NOMO-1 treated with dmso at 0.1 percent for 144 hours (cell line): ENCODE results near the gene CHAF1B.
"Not testable (repeated sequence)": the region's sequence is repeated elsewhere in the genome, so short reads cannot be mapped to it uniquely, and the experiment has no call there.

Experiments used
- DNase-seq: peaks from one replicate; lab custom pipeline; 2025; ENCODE audit not compliant: unreplicated experiment; lab: John Stamatoyannopoulos, UW

Gene CHAF1B

DNA sequence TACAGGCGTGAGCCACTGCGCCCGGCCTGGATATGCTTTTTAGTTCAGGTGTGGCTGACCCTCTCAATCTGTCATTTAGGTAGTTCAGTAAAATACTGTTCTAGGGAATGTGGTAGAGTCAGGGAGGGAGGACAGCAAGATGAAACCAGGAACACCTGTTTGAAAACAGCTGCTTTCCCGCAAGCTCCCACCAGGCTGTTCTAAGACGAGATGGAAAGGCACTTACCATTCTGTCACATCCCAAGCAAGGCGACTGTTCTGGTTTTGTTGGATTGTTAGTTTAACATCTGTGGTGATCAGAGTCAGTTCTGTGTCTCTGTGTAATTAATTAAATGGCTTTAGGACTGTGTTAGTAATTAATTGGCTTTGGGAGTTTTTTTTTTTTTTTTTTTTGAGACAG lies 2.9 kb downstream of the CHAF1B start:
- no peak for DNase-seq

GRCh38 chr21:36388835-36389234 lies 3.6 kb downstream of the CHAF1B start:
- no peak for DNase-seq

- DNase-seq, result not testable (repeated sequence)
Measured at GRCh38 chr21:36391649-36392048, 6.5 kb downstream of the CHAF1B start.

DNA sequence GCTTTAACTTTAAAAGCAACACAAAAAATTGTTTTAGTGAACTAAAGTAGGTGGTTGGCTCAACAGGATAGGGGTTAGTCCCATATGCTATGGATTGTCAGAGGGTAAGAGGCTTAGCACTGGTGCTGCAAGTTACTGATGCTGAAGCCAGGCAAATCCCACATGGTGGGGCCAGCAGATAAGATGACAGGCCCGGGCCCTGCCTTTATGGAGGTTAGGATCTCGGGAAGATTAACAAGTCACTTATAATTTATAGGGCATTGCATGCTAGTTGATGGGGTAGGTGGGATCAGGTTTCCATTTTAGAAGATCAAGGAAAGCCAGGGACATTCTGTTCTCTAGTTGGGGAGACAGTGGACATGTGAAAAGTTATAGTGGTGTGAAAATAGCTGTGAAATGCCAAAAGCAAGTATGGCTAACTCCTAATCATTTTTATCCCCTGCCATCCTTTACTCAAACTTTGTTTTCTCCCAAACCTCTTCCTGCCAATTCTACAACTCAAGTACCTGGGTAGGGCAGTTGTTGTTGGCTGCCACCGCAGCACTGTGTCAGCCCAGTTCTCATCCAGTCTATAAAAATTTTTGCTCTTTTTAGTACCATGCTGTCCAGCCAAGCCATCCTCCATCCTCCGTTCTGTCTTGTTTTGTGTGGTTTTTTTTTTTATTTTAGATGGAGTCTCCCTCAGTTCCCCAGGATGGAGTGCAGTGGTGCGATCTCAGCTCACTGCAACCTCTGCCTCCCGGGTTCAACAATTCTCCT lies 10.3 kb downstream of the CHAF1B start:
- DNase-seq, result no peak

DNA sequence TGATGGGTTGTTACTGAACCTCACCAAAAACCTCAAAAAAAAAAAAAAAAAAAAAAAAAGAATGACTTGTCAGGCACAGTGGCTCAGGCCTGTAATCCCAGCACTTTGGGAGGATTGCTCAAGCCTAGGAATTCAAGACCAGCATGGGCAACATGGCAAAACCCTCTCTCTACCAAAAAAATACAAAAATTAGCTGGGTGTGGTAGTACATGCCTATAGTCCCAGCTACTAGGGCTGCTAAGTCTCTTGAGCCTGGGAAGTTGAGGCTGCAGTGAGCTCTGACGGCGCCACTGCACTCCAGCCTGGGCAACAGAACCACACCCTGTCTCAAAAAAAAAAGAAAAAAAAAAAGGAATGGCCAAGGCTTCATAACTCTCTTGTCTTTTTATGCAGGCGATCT lies 11.1 kb downstream of the CHAF1B start:
- no peak for DNase-seq

DNA sequence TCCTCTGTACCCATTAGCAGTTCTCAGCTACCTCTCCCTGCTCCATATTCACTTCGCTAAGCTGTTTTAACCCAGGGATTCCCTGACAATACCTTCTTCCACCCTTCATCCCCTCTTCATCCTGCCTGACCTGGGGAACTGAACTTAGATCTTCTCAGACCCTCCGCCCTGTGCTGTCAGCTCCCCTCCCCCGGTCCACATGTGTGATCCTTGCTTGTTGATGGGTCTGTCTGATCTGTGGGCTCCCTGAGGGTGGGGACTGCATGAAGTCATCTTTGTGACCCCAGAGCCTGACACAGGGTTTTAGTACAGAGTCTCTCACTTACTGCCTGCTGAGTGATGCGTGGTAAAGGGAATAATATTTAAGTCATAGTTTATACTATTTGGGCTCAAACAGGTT lies 11.8 kb downstream of the CHAF1B start:
- no peak for DNase-seq

GRCh38 chr21:36397606-36398005 lies 12.4 kb downstream of the CHAF1B start:
- DNase-seq, result no peak

GRCh38 chr21:36399736-36400135 lies 14.5 kb downstream of the CHAF1B start:
- DNase-seq, result not testable (repeated sequence)

GRCh38 chr21:36400719-36401118 lies 15.5 kb downstream of the CHAF1B start:
- no peak for DNase-seq

DNA sequence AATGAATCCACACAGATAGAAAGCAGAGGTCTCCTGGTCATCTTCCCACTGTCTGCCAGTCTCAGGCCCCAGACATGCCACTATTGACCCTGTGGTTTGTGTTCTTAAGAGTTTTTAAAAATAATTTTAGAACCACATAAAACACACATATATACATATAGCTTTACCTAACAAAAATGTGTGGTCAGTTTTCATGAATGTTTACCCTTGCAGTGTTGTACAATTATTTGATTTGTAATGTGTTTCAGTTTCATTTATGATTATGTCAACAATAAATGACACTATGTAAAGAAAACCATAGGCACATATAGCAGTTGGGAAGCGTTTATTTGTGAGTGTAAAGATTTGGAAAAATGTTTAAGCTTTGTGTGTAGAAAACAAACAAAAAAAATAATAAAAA lies 17.1 kb downstream of the CHAF1B start:
- DNase-seq, result no peak

GRCh38 chr21:36403713-36404112 lies 18.5 kb downstream of the CHAF1B start:
- no peak for DNase-seq

GRCh38 chr21:36408568-36408967 lies 23.4 kb downstream of the CHAF1B start:
- no peak for DNase-seq

DNA sequence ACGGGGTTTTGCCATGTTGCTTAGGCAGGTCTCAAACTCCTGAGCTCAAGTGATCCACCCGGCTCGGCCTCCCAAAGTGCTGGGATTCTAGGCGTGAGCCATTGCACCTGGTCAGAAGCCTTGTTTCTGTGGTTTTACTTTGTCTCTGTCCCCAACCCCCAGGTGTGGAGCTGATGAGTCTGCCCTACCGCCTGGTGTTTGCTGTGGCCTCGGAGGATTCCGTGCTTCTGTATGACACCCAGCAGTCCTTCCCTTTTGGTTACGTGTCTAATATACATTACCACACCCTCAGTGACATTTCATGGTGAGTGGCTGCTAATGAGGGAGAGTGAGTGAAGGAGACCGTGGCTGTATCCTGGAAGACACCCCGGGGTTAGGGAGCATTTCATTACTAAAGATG lies 26.1 kb downstream of the CHAF1B start:
- no peak for DNase-seq

DNA sequence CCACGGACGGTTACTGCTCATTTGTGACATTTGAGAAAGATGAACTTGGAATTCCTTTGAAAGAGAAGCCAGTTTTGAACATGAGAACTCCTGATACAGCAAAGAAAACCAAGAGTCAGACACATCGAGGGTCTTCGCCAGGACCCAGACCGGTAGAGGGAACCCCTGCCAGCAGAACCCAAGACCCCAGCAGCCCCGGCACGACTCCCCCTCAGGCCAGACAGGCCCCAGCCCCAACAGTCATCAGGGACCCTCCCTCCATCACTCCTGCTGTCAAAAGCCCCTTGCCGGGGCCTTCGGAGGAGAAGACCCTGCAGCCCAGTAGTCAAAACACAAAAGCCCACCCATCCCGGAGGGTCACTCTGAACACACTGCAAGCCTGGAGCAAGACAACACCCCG lies 27.7 kb downstream of the CHAF1B start:
- DNase-seq, result no peak

DNA sequence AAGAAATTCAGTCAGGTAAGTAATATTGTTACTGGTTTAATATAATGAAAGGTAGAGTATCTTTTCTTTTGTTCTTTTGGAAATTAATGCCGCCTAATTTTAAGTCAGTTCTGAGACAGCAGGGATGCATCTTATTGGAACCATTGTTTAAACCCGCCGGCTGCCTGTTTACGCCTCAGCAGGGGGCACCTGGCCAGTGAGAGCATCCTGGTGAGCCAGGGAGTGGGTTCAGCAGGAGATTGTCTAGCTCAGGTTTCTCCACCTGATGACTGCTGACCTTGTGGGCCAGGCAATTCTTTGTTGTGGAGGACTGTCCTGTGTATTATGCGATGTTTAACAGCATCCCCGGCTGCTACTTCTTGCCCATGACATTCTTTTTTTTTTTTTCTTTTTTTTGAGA lies 30.2 kb downstream of the CHAF1B start:
- DNase-seq, result no peak

- no peak for DNase-seq
Measured at GRCh38 chr21:36419241-36419640, 34.0 kb downstream of the CHAF1B start.

- DNase-seq, result peak; percentile 3
Measured at GRCh38 chr21:36419996-36420395, 34.8 kb downstream of the CHAF1B start.

GRCh38 chr21:36420571-36421339 lies 35.6 kb downstream of the CHAF1B start:
- DNase-seq, result no peak

GRCh38 chr21:36422279-36423098 lies 37.3 kb downstream of the CHAF1B start:
- no peak for DNase-seq

DNA sequence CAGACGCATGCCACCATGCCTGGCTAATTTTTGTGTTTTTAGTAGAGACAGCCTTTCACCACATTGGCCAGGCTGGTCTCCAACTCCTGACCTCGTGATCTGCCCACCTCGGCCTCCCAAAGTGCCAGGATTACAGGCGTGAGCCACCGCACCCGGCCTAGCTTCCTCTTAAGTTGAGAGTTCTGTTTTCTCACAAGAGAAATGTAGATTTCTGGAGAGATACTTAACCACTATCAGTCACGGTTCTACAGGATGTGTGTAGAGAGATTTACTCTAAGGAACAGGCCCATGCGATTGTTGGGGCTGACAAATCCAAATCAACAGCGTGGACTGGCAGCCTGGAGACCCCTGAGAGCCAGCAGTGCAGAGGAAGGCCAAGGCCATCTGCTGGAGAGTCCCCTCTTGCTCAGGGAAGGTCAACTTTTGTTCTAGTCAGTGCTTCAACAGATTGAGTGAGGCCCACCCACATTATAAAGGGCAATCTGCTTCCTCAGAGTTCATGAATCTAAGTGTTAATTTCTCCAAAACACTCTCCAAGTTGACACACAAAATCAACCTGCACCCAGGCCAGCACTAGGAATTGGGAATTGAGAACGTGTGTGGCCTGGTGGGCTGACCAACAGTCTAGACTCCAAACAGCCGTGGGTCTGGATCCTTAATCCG lies 38.7 kb downstream of the CHAF1B start:
- DNase-seq, result no peak

GRCh38 chr21:36424592-36424991 lies 39.4 kb downstream of the CHAF1B start:
- no peak for DNase-seq
